Measurements from ENCODE around the gene PLAC1.

The PLAC1 gene

DNA sequence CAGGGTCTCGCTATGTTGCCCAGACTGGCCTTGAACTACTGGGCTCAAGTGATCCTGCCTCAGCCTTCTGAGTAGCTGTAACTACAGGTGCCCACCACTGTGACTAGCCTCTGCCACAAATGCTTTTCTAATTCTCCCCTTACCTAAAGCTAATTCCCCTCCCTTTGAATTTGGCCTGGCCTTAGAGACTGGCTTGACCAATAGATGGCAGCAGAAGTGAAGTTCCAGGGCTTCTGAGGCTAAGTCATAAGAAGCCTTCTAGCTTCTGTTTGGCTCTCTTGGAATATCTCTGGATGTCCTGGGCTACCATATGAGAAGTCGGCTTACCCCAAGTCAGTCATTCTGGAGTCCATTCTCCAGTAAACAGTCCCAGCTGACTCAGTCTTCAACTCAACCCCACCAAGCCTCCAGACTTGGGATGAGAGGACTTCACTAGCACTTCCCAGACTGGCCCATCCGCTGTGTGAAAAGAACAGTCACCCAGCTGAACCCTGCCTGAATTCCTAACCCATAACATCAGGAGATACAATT is 137.3 kb downstream of the PLAC1 start:
- no peak overlapping the region for H3K4me3 ChIP-seq (replicated peaks; ENCODE audit: low read depth, low read length)
- peak; percentile 42 for DNase-seq (ENCODE audit: extremely low read depth, low read depth)
- TF ChIP-seq CTCF (IDR thresholded peaks at IDR 0.05; ENCODE audit: low read depth, low read length, missing control alignments): peak; percentile 61
